NCI-H1105 treated with DMSO at 0.1 percent for 48 hours (cell line): ENCODE measurements around the gene CEP57L1.
"Not testable (repeated sequence)": the region's sequence is repeated elsewhere in the genome, so short reads cannot be mapped to it uniquely, and the experiment has no call there.

ENCODE experiments used
- DNase-seq: peaks from one replicate; lab custom pipeline; 2025; lab: John Stamatoyannopoulos, UW

The CEP57L1 gene

DNA sequence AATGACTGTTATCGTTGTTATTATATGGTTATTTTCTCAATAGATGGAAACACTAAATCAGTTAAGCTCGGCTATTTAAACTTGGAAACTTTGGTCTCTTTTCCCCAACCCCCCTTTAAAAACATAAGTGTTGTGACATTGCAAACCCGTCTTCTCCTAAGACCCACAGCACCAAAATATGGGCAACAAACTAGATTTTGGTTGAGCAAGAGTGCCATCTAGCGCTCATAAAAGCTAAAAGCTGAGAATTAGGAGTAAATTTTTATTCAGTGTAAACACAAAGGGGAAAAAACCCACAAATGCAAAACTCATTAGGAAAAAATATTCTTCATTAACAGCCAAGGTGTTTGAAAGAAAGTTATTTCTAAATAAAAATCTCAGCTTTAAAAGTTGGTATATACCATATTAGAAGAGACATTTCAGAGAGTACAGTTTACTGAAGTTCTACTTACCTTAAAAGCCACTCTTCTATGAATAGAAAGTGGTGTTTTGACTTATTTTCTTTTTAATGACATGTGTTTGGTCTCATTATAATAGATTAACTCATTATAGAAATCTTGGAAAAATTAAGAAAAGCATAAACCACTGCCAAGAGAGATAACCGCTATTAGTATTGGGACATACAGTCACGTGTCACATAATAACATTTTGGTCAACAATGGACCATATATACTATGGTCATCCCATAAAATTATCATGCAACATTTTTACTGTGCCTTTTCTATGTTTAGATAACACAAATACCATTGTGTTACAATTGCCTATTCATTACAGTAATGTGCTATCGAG is 21.8 kb upstream of the CEP57L1 start:
- DNase-seq: peak; percentile 75

DNA sequence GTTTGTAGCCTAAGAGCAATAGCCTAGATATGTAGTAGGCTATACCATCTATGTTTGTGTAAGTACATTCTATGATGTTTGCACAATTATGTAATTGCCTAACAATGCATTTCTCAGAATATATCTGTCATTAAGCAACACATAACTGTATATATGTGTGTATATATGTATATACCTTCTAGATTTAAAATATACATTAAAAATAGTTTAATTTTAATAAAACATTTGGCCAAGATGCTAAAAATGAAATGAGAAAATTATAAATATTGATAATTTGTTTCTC is 21.2 kb upstream of the CEP57L1 start:
- no peak for DNase-seq

DNA sequence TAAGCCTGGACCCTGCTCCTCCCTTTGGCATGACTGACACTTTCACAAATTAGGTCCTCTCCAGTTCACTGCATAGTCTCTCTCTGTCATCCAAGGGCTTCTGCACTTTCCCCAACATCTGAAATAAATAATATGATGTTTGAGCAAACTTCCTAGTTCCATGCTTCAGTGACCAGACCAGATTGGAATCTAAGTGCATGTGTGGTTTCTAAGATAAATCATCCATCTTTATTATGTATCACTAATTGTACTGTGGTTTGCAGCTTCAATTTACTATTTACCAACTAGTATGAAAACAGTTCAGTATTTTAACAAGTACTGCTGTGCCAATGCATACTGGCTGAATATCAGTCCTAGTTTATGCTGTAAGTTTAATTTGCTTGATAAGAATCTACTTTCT is 19.4 kb upstream of the CEP57L1 start:
- no peak for DNase-seq

DNA sequence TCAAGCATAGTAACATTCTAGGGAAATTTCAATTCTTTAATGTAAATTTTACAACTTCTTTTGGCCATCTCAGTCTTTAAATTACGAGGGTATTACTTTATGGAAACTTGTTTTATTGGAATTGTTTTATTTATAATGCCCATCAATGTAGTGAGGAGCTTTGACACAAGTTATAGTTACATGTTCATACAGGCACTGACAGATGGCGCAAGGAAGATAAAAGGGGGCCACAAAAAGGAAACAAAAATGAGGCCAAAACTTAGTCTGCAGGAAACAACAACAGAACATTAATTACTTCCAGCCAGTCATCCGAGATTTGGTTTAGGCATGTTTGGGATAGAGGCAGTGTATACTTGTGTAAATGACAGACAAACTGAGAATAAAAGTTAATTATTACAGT is 18.9 kb upstream of the CEP57L1 start:
- DNase-seq: no peak

DNA sequence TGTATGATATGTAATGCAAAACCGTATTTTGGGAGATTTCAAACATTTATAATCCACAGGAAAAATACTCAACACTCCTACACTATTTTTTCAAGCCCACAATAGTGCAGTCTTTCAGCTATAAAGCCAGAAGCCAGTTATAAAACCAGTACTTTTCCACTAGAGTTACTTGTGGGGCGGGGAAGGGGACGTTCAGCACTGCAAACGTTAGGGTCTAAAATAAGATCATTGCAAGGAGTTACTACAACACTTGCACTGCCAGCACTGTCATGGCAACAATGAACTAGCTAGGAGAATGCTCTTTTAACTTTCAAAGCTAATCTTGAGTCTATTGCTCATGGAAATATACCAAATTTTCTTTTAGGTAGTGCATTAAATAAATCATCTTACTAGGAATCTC is 15.3 kb upstream of the CEP57L1 start:
- DNase-seq: no peak

DNA sequence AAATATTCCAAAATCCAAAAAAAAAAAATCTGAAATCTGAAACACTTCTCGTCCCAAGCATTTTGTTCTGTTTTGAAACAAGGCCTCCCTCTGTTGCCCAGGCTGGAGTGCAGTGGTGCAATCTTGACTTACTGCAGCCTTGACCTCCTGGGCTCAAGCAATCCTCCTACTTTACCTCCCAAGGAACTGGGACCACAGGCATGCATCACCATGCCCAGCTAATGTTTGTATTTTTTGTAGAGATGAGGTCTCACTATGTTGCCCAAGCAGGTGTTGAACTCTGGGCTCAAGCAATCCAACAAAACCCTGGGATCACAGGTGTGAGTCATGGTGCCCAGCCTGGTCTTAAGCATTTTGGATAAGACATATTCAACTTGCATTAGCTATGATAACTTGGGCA is 14.3 kb upstream of the CEP57L1 start:
- DNase-seq: no peak

DNA sequence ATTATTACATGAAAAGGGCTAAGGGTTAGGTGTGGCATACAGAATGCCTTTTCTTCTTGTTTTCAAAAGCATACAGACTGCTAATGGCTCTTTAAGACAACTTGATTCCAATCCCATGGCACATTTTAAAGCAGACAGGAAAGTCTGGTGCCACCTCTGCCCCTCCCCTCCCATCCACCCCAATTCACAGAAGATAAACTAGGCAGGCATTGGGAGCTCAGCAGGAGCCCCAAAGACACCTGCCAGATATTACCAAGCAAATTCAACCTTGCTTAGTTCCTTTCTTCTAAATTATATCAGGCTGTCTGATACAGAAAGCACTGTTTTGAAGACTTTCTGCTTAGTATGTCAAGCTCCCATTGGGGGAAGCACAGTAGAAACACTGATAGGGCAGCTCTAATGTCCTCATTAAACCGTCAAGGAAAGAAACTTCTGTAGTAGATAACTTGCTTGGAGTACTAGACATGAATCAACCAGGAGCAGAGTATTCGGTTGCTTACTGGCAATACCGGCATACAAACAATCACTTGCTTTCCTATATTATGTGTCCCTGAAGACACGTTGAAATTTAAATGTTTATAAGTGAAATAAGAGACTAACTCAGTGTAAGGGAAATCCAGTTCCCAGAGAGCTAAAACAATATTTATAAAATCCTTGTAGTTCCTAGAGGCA is 13.7 kb upstream of the CEP57L1 start:
- no peak for DNase-seq

DNA sequence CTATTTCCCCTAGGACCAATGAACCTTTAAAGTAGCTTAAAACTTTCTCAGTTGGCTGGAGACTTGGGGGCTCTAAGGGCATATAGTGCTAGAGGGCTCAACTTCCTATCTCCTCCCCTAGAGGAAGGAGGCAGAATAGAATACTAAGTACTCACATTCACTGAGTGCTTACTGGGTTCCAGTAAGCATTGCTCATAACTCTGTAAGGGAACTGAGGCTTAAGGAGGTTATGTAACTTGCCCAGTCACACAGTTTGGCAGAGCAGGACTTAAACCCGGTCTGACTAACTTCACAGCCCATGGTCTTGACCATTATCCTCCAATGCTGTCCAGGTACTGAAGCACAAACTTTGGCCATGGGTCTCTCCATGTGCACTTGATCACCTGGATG is 13.1 kb upstream of the CEP57L1 start:
- no peak for DNase-seq

DNA sequence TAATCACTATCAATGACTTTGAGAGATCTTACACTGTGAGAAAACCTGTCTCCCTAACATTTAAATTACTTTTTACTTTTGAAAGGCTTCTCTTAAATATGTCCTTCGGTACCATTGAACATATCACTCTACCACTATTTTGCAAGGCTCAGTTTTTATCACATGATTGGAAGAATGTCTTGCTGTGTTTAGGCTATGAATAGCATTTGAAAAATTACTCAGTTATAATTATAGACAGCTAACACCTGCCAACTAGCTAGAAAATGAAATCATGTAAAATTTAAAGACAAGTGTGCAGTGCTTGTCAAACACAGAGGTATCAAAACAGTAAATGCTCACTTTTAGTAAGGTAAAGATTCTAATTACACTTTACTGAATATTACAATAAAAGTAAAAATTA is 11.7 kb upstream of the CEP57L1 start:
- no peak for DNase-seq

DNA sequence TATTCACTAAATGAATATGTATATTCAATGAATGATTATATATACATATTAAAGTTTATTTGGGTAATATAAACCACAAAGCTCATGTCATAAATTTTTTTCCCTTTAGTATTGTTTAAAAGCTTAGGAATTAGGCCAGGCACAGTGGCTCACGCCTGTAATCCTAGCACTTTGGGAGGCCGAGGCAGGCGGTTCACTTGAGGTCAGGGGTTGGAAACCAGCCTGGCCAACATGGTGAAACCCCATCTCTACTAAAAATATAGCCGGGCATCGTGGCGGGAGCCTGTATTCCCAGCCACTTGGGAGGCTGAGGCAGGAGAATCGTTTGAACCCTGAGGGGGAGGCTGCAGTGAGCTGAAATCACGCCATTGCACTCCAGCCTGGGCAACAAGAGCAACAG is 11.2 kb upstream of the CEP57L1 start:
- DNase-seq: not testable (repeated sequence)

DNA sequence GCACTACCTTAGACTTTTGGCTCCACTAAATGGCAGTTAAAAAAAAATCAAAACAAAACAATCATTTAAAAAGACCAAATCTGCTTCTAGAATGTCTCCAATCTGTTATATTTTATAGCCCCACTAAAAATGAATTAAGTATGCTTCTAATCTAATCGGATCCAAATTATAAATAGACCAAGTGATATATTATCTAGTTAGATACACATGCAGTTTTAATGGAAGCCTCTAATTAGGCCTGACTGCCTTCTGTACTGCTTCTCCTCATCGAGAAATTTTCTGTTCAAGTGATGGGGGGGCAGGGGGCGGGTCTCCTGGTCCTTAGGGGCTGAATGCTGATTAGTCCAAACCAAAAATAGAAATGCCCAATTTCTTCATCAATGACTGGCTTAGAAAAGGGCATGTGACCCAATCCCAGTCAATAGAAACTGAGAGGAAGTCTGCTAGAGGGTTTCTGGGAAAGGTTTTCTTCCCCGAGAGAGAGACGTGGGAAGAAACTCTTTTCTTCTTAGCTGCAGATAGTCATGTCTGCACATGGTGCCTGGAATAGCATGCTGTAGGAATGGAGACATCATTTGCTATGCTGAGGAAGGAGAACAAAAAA is 7.5 kb upstream of the CEP57L1 start:
- no peak for DNase-seq

DNA sequence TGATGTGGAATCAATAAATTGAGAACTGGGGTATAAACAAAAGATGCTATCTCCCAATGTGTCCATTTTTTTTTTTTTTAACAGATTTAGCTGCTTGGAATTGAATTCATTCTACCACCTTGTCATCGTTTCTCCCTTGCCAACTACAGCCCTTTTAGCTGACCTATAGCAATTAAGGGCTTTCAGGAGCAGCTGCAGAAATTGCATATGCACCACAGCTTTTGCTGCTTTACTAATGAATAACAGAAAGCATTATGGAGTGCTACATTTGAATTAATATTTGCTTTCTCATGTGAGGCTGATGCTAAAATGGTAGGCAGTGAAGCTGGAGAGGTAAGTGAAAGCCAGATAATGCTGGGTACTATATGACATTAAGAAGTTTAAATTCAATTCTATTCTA is 6.3 kb upstream of the CEP57L1 start:
- peak; percentile 57 for DNase-seq

DNA sequence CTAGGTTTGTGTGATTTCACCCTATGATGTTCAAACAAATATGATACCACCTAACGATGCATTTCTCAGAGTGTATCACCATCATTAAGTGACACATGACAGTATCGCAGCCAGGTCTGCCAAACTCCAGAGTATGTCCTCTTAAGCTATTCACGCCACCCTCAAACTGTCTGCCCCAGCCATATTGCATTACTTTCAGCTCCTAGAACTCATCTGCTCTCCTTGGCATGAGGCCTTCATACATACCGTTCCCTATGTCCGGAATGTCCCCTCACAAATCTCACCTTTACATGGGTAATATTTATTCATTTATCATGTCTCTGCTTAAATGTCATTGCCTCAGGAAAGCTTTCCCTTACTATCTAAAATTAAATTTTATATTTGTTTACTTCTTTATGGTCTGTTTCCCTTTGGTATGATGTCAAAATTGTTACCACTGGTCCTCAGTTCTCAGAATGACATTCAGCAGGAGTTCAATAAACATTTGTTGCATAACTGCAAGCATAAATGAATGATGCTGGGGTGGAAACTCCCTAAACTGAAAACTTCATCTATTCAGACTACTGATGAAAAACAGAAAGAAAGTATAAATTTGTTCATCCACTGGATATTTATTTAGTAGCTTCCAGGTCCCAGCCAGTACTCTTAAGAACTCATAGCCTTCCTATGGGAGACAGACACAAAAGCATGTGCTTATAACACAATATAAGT is 3.8 kb upstream of the CEP57L1 start:
- DNase-seq: no peak

DNA sequence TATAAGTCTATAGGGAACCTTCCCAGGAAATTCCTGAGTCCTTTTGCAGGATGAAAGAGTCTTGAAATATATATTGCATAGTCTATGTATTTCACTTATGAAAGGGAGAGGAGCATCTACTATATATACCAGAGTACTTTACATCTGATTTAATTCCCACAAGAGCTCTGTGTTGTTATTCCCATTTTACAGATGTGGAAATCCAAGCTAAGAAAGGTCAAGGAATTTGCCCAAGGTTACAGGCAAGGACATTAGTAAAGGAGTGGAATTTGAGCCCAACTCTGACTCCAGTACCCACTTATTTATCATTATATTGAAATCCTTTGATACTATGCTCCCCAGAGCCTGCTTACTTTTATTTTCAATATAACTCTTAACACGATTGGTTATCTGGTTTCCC is 3.2 kb upstream of the CEP57L1 start:
- DNase-seq: no peak

DNA sequence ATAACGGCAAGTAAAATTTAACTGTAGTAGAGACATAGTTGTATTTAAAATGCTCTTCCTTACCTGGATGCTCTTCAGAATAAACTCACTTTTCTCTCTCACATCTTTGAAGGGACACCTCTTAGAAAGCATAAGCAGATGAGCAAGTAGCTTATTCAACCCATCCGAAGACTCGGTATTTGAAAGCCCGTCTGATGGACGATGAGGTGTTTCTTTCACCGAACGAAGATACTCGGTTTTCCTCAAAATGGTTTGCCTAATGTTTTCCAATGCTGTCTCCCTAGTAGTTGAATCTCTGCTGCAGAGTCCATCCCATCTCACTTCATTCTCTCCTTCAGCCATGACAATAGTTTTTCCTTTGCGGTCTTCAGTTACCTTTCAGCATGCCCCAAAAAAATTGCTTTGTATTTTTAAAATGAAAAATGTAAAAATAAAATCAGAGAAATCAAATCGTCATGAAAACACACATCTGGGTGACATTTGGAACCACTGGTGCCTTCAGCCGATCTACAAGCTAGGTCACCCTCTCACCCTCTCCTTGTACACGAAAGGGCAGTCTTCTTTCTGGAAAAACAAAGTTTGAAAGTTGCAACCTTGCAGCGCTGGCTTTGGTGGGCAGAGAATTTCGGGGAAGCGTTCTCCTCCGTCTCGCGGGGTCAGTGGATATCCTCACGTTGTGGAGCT is 1.4 kb upstream of the CEP57L1 start:
- DNase-seq: peak; percentile 25

DNA sequence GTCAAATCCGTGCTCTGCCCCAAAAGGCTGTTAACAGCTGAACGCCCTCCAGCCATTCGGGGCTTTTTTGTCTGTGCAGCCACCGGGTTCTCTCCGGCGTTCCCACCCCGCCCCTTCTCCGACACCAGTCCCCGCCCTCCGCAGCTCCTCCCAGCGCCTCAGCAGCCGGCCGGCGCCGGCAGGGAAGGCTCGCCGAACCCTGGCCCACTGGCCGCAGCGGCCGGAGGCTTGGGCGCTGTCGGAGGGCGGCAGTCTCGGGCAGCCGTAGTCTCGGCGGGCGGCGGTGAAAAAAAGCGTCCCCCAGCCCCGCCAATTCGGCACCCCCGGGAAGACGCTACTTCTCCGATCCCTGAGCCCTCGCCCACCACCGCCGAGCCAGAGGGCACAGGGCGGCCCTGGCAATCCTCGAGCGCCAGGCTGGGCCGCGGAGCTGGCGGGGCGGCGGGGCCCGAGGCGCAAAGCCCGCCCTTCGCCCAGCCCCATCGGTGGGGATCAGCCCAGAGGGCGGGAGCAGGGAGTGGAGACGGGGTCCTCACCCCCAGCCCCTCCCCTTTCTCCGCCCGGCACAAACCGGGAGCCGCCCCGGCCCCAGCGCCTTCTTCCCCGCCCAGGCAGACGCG is 781 bp upstream of the CEP57L1 start, which contains the start of gene SESN1:
TSS of gene SESN1 (minus strand) at position 431 of the 620 bp plus-strand sequence. CDS start 773 bp downstream, outside the sequence.
- peak; percentile 86 for DNase-seq

DNA sequence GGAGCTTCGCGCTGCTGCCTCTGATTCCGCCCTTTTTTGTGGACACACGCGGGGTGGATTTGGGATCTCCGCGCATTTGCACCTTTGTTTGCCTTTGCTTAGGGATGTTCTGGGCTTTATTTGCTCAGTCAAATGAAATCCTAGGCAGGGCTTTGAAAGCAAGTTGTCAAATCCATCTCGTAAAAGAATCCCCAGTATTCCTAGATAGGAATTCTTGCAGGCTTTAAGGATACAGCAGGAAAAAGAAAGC is 453 bp downstream of the CEP57L1 start:
- no peak for DNase-seq

DNA sequence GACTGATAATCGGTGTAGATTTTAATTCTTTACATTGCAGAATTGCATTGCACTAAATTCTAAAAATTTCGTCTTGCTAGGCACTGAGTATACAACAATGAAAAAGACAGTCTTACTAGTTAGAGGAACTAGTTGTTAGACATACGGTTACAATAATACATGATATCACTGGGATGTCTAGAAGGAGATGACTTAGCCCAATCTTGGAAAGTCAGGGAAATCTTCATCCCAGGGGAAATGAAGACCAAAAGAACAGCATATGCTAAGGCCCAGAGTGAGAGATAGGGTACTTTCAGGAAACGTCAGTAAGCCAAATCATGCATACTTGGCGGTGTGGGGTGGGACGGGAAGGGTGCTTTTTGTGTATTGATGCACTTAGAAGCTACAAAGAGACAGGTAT is 901 bp downstream of the CEP57L1 start:
- no peak for DNase-seq

DNA sequence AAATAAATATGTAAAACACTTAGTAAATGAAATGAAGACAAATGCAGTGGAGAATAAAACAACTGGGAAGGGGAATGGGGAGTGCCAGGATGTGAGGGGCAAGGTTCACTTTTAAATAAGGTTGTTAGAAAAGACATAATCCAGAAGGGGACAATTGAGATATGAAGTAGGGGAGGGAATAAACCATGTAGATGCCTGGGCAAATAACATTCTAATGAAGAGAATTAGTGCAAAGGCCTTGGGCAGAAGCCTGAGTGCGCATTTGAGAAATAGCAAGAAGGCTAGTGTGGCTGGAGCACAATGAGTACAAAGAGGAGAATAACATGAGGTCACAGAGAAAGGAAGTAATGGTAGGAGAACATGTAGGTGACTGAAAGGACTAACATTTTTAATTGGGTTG is 2.4 kb downstream of the CEP57L1 start:
- DNase-seq: no peak

DNA sequence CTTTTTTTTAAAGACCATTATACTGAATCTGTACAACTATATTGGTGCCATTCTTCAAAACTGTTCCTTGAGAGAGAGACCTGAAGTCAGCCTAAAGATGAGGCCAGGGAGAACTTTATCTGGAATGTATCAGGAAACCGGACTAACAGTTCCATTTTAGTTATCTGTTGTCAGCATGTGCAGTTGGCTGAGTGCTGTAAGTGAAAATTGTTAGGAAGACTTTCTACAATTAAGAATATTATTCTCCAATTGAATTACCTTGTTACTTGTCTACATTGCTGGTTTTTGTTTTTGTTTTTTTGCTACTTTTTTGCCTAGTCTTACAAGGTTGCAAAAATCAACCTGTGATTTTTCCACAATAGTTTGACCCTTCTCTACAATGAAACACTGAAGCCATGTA is 7.5 kb downstream of the CEP57L1 start:
- DNase-seq: no peak

DNA sequence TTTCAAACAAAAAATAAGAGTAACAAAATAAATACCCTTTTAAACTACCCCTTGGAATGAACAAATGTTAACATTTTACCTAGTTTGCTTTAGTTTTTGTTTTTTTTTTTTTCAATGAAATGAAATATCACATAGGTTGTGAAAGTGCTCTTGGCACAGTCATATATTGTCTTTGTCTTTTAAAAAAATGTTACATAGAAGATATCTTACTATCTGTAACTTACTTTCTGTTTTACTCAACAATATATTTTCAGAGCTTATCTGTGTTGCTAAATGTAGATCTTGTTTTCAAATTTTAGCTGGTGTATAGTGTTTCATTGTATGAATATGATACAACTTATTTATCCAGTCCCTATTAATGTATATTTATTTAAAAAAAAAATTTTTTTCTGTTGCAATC is 8.6 kb downstream of the CEP57L1 start:
- DNase-seq: no peak

DNA sequence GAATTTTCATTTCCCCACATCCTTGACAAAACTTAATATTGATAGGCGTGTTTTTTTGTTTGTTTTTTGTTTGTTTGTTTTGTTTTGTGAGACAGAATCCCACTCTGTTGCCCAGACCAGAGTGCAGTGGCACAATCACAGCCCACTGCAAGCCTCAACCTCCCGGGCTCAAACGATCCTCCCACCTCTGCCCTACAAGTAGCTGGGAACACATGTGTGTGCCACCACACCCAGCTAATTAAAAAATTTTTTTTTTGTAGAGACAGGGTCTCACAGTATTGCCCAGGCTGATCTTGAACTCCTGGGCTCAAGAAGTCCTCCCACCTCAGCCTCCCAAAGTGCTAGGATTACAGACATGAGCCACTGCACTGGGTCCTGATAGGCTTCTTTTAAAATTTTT is 9.2 kb downstream of the CEP57L1 start:
- DNase-seq: no peak
